Stimulated activated CD4-positive, alpha-beta T cell treated with anti-CD3 and anti-CD28 coated beads, Interleukin-2, amount 100 ng/mL, for 24 hours (primary cell): ENCODE data around the gene PDE1C.
"Not testable (repeated sequence)": the region's sequence is repeated elsewhere in the genome, so short reads cannot be mapped to it uniquely, and the experiment has no call there.

Source experiments
- DNase-seq, 2 donors: peaks; one replicate each; pipeline ENCODE4 v3.0.0-alpha.2; 2020

PDE1C gene

GRCh38 chr7:32070406-32071360 is at the start of gene PDE1C:
Gene PDE1C, minus strand, starts transcription at chr7:32070407.
- DNase-seq = no peak

GRCh38 chr7:32119790-32120196 is 49.6 kb upstream of the PDE1C start:
- no peak for DNase-seq

DNA sequence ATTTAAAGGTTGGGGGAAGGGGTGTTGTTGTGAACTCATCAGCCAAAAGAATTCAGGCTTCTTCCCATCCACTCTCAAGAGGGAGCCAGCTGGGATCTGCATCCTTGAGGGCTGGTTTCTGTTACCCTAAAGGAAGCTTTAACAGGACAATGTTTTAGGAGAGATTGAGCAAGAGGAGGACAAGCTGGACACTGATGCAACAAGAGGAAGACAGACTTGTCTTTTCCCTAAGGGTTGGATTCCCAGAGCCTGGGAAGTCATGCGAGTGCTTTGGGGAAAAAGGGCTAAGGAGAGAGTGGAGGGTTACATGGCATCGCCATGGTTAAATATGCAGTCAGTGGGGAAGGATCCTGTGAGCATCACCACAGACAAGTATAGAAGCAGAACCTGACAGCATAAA is 47.6 kb upstream of the PDE1C start:
- DNase-seq = no peak

DNA sequence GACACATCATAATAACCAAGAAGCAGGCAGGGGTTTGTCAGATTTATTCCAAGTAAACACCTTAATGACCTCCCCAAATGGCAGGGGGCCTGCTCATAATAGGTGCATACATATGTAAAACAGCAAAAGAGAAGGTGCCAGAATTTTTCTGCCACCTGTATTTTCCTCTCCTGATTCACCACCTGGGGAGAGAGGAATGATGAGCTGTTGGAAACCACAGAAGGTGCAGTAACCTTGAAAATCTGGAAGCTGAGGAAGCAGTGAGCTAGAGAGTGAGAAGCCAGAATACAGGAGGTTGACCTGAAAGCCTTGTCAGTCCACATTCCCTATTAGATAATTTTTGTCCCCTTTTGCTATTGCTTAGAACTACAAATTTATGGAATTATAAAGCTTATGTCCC is 46.2 kb upstream of the PDE1C start:
- DNase-seq = no peak

DNA sequence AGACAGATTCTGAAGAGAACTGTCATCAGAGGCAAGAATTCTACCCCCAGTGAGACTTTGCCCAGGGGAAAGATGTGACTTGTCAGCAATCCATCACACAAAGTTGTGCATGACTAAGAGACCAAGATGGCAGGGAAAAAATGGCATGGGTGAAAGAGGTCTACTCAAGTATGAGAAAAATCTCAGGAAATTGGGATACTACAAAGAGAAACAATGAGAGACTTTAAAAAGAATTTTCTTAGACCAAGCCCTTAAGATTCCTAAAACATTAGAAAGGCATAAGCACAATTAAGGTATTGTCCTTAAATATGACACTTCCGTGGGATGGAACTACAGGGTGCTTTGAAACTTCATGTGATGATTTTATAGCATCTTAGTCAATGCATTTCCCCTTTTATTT is 45.6 kb upstream of the PDE1C start:
- DNase-seq = no peak

GRCh38 chr7:32108651-32109050 is 38.4 kb upstream of the PDE1C start:
- no peak for DNase-seq

- DNase-seq = no peak
Observed at GRCh38 chr7:32104766-32105165, 34.6 kb upstream of the PDE1C start.

DNA sequence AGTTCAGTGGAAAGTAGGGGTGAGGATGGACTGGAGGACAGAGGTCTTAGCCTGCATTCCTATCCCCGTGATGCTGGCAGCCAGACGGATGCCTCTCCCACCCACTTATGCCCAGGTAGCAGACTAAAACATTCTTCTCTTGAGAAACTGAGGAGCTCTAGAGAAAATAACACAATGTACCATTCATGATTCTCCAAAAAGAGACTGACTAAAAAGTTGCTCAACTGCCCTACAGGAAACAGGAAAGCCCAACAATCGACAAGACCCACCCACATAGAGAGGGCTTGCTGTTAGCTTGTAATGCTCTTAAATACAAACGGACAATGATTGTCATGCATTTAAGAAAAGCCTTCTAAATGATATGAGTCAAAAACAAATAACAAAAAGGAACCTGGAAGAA is 33.2 kb upstream of the PDE1C start:
- DNase-seq = no peak

GRCh38 chr7:32102432-32102873 is 32.2 kb upstream of the PDE1C start:
- no peak for DNase-seq

DNA sequence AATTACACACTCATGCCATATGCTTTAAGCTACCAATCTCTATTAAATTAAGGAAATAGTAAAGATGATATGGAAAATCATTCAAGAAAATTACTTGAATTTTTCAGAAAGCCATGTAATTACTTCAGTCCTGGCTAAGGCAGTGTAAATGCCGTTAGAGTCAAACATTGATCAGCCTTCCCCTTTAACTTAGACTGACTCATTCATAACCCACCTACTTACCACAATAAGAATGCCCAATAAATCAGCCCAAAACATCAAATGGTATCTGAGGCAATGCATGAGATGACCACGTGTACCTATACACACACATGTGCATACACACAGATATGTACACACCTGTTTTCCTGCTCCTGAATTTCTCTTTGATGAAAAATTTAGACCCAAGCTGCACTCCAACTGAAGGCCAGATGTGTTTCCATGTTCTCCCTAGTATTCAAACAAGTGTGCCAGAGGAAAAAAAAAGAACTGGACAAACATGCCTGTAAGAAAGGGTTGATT is 30.2 kb upstream of the PDE1C start:
- DNase-seq = no peak

- no peak for DNase-seq
Observed at GRCh38 chr7:32094516-32094915, 24.3 kb upstream of the PDE1C start.

GRCh38 chr7:32093415-32094408 is 23.5 kb upstream of the PDE1C start:
- DNase-seq = no peak

GRCh38 chr7:32092346-32092745 is 22.1 kb upstream of the PDE1C start:
- DNase-seq = no peak

GRCh38 chr7:32091608-32092210 is 21.5 kb upstream of the PDE1C start:
- no peak for DNase-seq

DNA sequence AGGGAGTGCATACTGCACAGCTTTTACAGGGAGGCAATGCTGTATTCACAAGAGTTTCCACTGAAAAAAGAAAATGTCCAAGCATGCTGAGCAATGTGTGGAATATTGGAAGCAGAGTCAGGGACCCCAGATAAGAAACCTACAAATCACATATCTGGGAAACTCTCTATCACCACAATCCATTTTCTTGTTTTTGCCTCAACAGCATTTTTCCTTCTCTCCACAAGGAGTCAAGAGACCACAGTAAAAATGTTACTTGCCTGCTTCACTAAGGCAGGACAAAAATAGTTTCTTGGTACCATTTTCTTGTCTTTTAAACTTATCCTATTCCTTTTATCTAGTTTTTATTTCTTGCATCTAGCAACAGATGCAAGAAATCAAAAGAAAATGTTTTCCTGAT is 19.5 kb upstream of the PDE1C start:
- no peak for DNase-seq

DNA sequence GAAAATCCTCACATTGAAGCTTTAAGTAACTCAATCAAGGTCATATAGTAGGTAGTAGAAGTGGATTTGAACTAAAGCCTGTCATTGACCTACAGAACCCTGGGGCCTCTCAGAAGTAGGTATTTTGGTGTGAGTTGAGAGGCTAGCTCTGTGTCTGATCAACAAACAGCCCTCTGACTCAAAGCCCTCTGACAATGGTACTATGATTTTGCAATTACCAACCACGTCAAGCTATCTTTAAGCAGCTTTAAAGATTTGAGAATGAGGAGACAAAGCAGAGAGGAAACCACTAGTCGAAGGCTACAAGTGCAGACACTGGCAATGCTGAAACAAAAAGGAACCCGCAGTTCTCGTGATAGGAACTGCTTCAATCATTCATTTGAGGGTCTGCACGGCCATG is 19.0 kb upstream of the PDE1C start:
- DNase-seq = no peak

GRCh38 chr7:32088451-32088881 is 18.3 kb upstream of the PDE1C start:
- DNase-seq = no peak

DNA sequence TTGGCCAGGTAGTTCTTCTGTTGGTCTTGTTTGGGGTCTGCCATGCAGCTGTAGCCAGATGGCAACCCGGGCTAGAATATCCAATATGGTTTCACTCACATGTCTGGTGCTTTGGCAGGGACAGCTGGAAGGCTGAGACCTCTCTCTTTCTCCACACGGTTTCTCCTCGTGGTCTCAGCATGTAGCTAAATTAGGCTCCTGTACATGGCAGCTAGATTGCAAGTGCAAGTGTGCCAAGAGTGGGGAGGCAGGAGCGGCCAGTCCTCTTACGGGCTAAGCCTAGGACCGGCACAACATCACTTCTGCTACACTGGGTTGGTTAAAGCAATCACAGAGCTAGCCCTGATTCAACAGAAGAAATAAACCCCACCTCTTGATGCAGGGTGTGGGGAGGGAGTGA is 9.3 kb upstream of the PDE1C start:
- no peak for DNase-seq

DNA sequence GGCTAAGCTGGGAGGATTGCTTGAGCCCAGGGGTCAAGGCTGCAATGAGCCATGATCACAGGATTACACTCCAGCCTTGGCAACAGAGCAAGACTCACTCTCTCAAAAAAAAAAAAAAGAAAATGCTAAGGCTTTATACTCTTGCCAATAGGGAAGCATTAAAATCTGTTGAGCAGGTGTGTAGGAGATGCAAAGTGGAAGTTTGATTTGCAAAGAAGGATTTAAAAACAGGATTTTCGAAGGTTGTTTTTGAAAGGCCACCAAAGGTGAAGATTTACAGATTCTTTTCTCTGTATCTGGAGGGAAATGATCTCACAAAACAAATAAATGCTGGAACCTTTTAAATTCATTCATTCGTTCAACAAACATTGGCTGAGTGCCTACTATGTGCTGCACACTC is 8.6 kb upstream of the PDE1C start:
- DNase-seq = no peak

DNA sequence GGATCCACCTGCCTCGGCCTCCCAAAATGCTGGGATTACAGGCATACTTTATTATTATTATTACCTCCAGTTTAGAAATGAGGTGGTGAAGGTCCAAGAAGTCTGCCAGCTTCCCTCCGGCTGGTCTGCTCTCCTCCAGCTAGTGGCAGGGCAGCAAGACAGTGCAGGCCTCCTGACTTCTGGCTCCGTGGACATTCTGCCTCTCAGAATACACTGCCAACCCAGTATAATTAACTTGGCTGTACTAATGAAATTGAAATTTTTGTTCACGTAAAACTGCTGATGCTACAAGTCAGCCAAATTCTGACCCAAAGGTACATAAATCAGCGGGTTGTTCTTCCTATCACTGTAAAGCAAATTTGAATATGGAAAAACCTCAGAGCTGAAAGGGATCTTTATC is 7.6 kb upstream of the PDE1C start:
- DNase-seq = no peak

DNA sequence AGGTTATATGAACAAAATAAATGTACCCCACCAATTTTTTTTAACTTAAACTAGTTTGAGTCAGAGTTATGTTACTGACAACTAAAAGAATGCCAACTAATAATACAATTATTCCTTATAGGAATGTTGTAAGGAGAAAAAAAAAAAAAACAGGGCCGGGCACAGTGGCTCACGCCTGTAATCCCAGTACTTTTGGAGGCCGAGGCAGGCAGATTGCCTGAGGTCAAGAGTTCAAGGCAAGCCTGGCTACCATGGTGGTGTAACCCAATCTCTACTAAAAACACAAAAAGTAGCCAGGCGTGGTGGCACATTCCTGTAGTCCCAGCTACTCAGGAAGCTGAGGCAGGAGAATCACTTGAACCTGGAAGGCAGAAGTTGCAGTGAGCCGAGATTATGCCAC is 6.6 kb upstream of the PDE1C start:
- DNase-seq = not testable (repeated sequence)

GRCh38 chr7:32075612-32076011 is 5.4 kb upstream of the PDE1C start:
- no peak for DNase-seq
